Right cardiac atrium (tissue), 5 donors: ENCODE data around the gene AUNIP. TPM values are rescaled to one million over a fixed set of nuclear protein-coding genes. Genes with fewer than 3 reads are reported as not detected.

Source experiments
- ATAC-seq, 2 donors: fragments of 200-7000 bp; cut with Tn5 transposase; one replicate each; pipeline versions ENCODE4 v1.8.0 to v1.9.1; 2020; ENCODE audit warnings: moderate library complexity in 2 of 2, mild to moderate bottlenecking in 1 of 2
- DNase-seq, 3 donors: peaks; one replicate each; pipeline ENCODE4 v3.0.0-alpha.2; 2020
- H3K27ac ChIP-seq: one replicate; pipeline ENCODE4 v1.5.1; 2013; ENCODE audit warnings: mild to moderate bottlenecking, low read length, control low read depth, moderate library complexity
- H3K27me3 ChIP-seq: one replicate; pipeline ENCODE4 v1.6.1; 2013; ENCODE audit not compliant: control insufficient read depth, insufficient read depth
- H3K4me1 ChIP-seq: one replicate; pipeline ENCODE4 v1.6.1; 2013; ENCODE audit warnings: low read length; ENCODE audit not compliant: control insufficient read depth, insufficient read depth
- H3K4me3 ChIP-seq: one replicate; pipeline ENCODE4 v1.5.1; 2013; ENCODE audit warnings: low read length, control low read depth
- H3K9me3 ChIP-seq: one replicate; pipeline ENCODE4 v1.6.1; 2013; ENCODE audit warnings: low read length; ENCODE audit not compliant: control insufficient read depth
- WGBS: extraction: QIAGEN DNeasy Blood & Tissue Kit; methylation state at CpG from one replicate; pipeline ENCODE4 v1.1.7; 2013; 5-methylcytosine and 5-hydroxymethylcytosine counted together
- intact Hi-C, 4 donors: fragments of 100-400 bp; cut with DNase I; formaldehyde crosslinking; loops; one replicate each; pipeline versions ENCODE4 v1.11.0 to v1.14.0; 2022 to 2023
- polyA plus RNA-seq: library from polyadenylated mRNA; stranded (reverse); fragments of 200-250 nt; gene quantifications from one replicate; pipeline ENCODE4 v1.2.3, GENCODE V29; 2013
- total RNA-seq, 4 donors: library from RNA; stranded (reverse); fragmentation: NEBNext Ultra II Directional; extraction: Animal tissue kit (Norgen Biotek cat#: 25700); gene quantifications; one replicate each; pipeline ENCODE4 v1.2.1, GENCODE V29; 2021
- donor health status: healthy with polysubstance abuse.
- donor health status: DM: no; HTN: yes; CAD: no.
- donor health status: DM: no; HTN: no; CAD: no.
- donor health status: DM: no; HTN: yes; CAD: no; lungs with severe emphysema.
- donor health status: DM: yes; HTN: yes; CAD: no.

Gene AUNIP
- total and polyA plus RNA-seq, 5 donors: 0.34 TPM; not detected in 4

GRCh38 chr1:25798666-25799351, 60.4 kb downstream of the AUNIP start:
- no peak overlapping the region for H3K27ac ChIP-seq
- H3K27me3 ChIP-seq: no peaks in the 10 kb centered on the region
- H3K9me3 ChIP-seq: no peaks in the 10 kb centered on the region
- peaks cover 6% of the 10 kb centered on the region for H3K4me1 ChIP-seq
- 89% methylated on average over 8 of the region's 8 CpGs for WGBS
- H3K4me3 ChIP-seq: no peak overlapping the region
- intact Hi-C loops: loop anchor here in 2 of 4 donors (5.0 to 10.0 kb wide), 3 partner anchors 94 to 182 kb away; partner anchors contain the start of gene MAN1C1 (in 2 of the 2)
- no peak for ATAC-seq
- DNase-seq: peak in 2 of 3 donors; percentile 56 to 61

GRCh38 chr1:25797939-25798338, 61.3 kb downstream of the AUNIP start:
- Histone ChIP-seq H3K4me3 (no peak overlapping the region), H3K27ac (no peak overlapping the region), H3K27me3 (no peaks in the 10 kb centered on the region), H3K9me3 (no peaks in the 10 kb centered on the region), H3K4me1 (peaks cover 6% of the 10 kb centered on the region)
- intact Hi-C loops: loop anchor here (2.0 to 10.0 kb wide), 5 partner anchors 93 to 189 kb away; partner anchors contain the start of gene MAN1C1 (in 2 of the 4)
- ATAC-seq (no peak), DNase-seq (peak in 2 of 3 donors; percentile 73 to 76)
- WGBS: 79% methylated on average over 8 of the region's 8 CpGs

- no peak overlapping the region for H3K27ac ChIP-seq
- H3K27me3 ChIP-seq: no peaks in the 10 kb centered on the region
- intact Hi-C loops: loop anchor here (2.0 to 10.0 kb wide), 5 partner anchors 92 to 188 kb away; partner anchors contain the start of gene MAN1C1 (in 2 of the 4)
- peaks cover 6% of the 10 kb centered on the region for H3K4me1 ChIP-seq
- WGBS: 11% methylated on average over 19 of the region's 19 CpGs
- peak; percentile 85 to 96 (median 93) for DNase-seq
- ATAC-seq: peak in 1 of 2 donors; percentile 32
- no peak overlapping the region for H3K4me3 ChIP-seq
- no peaks in the 10 kb centered on the region for H3K9me3 ChIP-seq
Observed at GRCh38 chr1:25796811-25797458, 62.3 kb downstream of the AUNIP start.

- H3K27ac ChIP-seq: no peak overlapping the region
- no peaks in the 10 kb centered on the region for H3K27me3 ChIP-seq
- H3K4me3 ChIP-seq: no peak overlapping the region
- H3K4me1 ChIP-seq: peaks cover 6% of the 10 kb centered on the region
- peak in 1 of 3 donors; percentile 26 for DNase-seq
- no peak for ATAC-seq
- WGBS: 77% methylated on average over 22 of the region's 22 CpGs
- H3K9me3 ChIP-seq: no peaks in the 10 kb centered on the region
- intact Hi-C loops: loop anchor here (2.0 to 10.0 kb wide), 5 partner anchors 91 to 187 kb away; partner anchors contain the start of gene MAN1C1 (in 2 of the 4)
Observed at GRCh38 chr1:25795946-25796810, 63.1 kb downstream of the AUNIP start.

- intact Hi-C loops: loop anchor here in 2 of 4 donors (5.0 to 10.0 kb wide), 3 partner anchors 90 to 178 kb away; partner anchors contain the start of gene MAN1C1 (in 2 of the 2)
- ATAC-seq (no peak), DNase-seq (no peak)
- no peak overlapping the region for H3K4me3 ChIP-seq
- H3K27ac ChIP-seq: no peak overlapping the region
- no peaks in the 10 kb centered on the region for H3K9me3 ChIP-seq
- H3K27me3 ChIP-seq: no peaks in the 10 kb centered on the region
- 75% methylated on average over 2 of the region's 2 CpGs for WGBS
- no peaks in the 10 kb centered on the region for H3K4me1 ChIP-seq
Observed at GRCh38 chr1:25795211-25795610, 64.0 kb downstream of the AUNIP start.

GRCh38 chr1:25794325-25794724, 64.9 kb downstream of the AUNIP start:
- Histone ChIP-seq H3K27me3 (no peaks in the 10 kb centered on the region), H3K9me3 (no peaks in the 10 kb centered on the region), H3K27ac (no peak overlapping the region), H3K4me1 (no peaks in the 10 kb centered on the region), H3K4me3 (no peak overlapping the region)
- DNase-seq: no peak
- 40% methylated on average over 8 of the region's 8 CpGs for WGBS
- no peak for ATAC-seq
- intact Hi-C loops: loop anchor here in 2 of 4 donors (10.0 kb wide), 2 partner anchors 90 to 100 kb away; no protein-coding TSS in a partner anchor

- no peak for ATAC-seq
- 72% methylated on average over 7 of the region's 7 CpGs for WGBS
- intact Hi-C loops: loop anchor here in 2 of 4 donors (10.0 kb wide), 2 partner anchors 89 to 99 kb away; no protein-coding TSS in a partner anchor
- DNase-seq: peak in 2 of 3 donors; percentile 8 to 25
- Histone ChIP-seq H3K9me3 (no peaks in the 10 kb centered on the region), H3K4me1 (no peaks in the 10 kb centered on the region), H3K4me3 (no peak overlapping the region), H3K27ac (no peak overlapping the region), H3K27me3 (no peaks in the 10 kb centered on the region)
Observed at GRCh38 chr1:25793585-25794170, 65.6 kb downstream of the AUNIP start.

GRCh38 chr1:25792115-25792514, 67.1 kb downstream of the AUNIP start:
- H3K27ac ChIP-seq: no peak overlapping the region
- 61% methylated on average over 4 of the region's 4 CpGs for WGBS
- no peaks in the 10 kb centered on the region for H3K27me3 ChIP-seq
- DNase-seq (no peak), ATAC-seq (no peak)
- H3K4me1 ChIP-seq: no peaks in the 10 kb centered on the region
- intact Hi-C loops: loop anchor here in 2 of 4 donors (10.0 kb wide), 2 partner anchors 87 to 97 kb away; no protein-coding TSS in a partner anchor
- no peaks in the 10 kb centered on the region for H3K9me3 ChIP-seq
- H3K4me3 ChIP-seq: no peak overlapping the region

- no peak overlapping the region for H3K4me3 ChIP-seq
- no peaks in the 10 kb centered on the region for H3K4me1 ChIP-seq
- H3K27ac ChIP-seq: no peak overlapping the region
- 85% methylated on average over 6 of the region's 6 CpGs for WGBS
- intact Hi-C loops: loop anchor here in 2 of 4 donors (10.0 kb wide), 2 partner anchors 86 to 96 kb away; no protein-coding TSS in a partner anchor
- no peak for ATAC-seq
- no peak for DNase-seq
- no peaks in the 10 kb centered on the region for H3K9me3 ChIP-seq
- H3K27me3 ChIP-seq: no peaks in the 10 kb centered on the region
Observed at GRCh38 chr1:25790472-25790871, 68.8 kb downstream of the AUNIP start.

GRCh38 chr1:25787760-25788166, 71.5 kb downstream of the AUNIP start:
- Histone ChIP-seq H3K4me1 (no peaks in the 10 kb centered on the region), H3K9me3 (no peaks in the 10 kb centered on the region), H3K4me3 (no peak overlapping the region), H3K27ac (no peak overlapping the region), H3K27me3 (no peaks in the 10 kb centered on the region)
- DNase-seq (no peak), ATAC-seq (no peak)
- intact Hi-C loops: no loop called here
- WGBS: 83% methylated on average over 5 of the region's 5 CpGs
